IMR-90 (cell line): ENCODE results near the gene WHRN.

ENCODE experiments used
- CEBPB ChIP-seq: IDR thresholded peaks from 2 replicates; pipeline ENCODE4 v1.6.1; 2012; ENCODE audit warnings: low read depth, low read length, improper control_type of control experiment
- FOS ChIP-seq: fragments of 150-350 bp; IDR thresholded peaks from 2 replicates; pipeline ENCODE4 v1.6.1; 2016; ENCODE audit warnings: low read depth, low read length
- MAFK ChIP-seq: IDR thresholded peaks from 2 replicates; pipeline ENCODE4 v1.6.1; 2012; ENCODE audit warnings: low read depth, low read length, improper control_type of control experiment
- MXI1 ChIP-seq: IDR thresholded peaks from 2 replicates; pipeline ENCODE4 v1.6.1; 2012; ENCODE audit warnings: low read depth, mild to moderate bottlenecking, low read length, moderate library complexity, borderline replicate concordance
- POLR2A ChIP-seq: IDR thresholded peaks from 2 replicates; pipeline ENCODE4 v1.6.1; 2012; ENCODE audit warnings: mild to moderate bottlenecking, low read depth, low read length
- RAD21 ChIP-seq: IDR thresholded peaks from 2 replicates; pipeline ENCODE4 v1.6.1; 2012; ENCODE audit warnings: low read length, improper control_type of control experiment
- RCOR1 ChIP-seq: IDR thresholded peaks from 2 replicates; pipeline ENCODE4 v1.6.1; 2012; ENCODE audit warnings: mild to moderate bottlenecking, low read length, improper control_type of control experiment; ENCODE audit not compliant: insufficient replicate concordance
- RFX5 ChIP-seq: IDR thresholded peaks from 2 replicates; pipeline ENCODE4 v1.8.0; 2012; ENCODE audit warnings: low read depth, mild to moderate bottlenecking, low read length, moderate library complexity
- SMC3 ChIP-seq: fragments of 150-350 bp; IDR thresholded peaks from 2 replicates; pipeline ENCODE4 v1.6.1; 2016; ENCODE audit warnings: low read depth, mild to moderate bottlenecking, antibody characterized with exemption, low read length, moderate library complexity
- TF ChIP-seq, protein P1 (sequence below): conservative IDR thresholded peaks from 2 replicates; pipeline ENCODE4 v1.5.1; 2012; ENCODE audit warnings: mild to moderate bottlenecking, low read depth, low read length, improper control_type of control experiment
- TF ChIP-seq, protein P2 (sequence below): fragments of 150-350 bp; IDR thresholded peaks from 2 replicates; pipeline ENCODE4 v1.6.1; 2016; ENCODE audit warnings: low read depth, mild to moderate bottlenecking, low read length, moderate library complexity, borderline replicate concordance

DNA sequence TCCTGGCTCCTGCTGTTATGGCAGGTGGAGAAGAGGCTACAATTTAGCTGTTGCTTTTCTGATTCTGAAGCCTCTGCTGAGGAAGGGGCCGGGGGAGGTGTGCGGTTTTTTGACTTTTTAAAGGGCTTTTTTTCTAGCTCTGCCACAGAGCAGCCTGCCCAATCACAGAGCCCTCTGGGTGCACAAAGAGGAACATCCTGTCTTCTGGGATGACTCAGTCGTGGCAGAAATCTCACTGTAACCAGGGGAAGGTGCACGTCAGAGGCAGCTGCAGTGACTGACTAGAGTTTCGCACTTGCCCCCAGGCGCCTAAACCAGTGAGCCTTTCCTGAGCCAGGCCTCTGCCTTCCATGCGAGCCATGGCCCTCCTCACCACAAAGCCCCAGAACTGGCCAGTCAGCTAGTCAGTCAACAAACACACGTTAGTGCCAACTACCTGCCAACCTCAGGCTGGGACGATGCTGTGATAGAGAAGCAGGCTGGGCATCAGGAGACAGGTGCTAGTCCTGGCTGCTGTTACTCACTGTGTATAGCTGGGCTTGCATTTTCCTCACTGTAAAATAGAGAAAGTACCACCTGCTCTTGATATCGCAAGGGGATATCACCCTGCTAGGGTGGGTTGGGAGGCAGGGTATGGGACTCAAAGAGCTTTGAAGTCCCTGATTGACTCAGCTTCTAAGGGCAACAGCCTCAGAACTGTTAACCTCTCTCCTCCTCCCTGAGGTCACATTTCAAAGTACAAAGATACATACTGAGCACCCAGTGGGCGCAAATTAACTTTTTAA is 119.7 kb downstream of the WHRN start:
- TF ChIP-seq, protein P1, sequence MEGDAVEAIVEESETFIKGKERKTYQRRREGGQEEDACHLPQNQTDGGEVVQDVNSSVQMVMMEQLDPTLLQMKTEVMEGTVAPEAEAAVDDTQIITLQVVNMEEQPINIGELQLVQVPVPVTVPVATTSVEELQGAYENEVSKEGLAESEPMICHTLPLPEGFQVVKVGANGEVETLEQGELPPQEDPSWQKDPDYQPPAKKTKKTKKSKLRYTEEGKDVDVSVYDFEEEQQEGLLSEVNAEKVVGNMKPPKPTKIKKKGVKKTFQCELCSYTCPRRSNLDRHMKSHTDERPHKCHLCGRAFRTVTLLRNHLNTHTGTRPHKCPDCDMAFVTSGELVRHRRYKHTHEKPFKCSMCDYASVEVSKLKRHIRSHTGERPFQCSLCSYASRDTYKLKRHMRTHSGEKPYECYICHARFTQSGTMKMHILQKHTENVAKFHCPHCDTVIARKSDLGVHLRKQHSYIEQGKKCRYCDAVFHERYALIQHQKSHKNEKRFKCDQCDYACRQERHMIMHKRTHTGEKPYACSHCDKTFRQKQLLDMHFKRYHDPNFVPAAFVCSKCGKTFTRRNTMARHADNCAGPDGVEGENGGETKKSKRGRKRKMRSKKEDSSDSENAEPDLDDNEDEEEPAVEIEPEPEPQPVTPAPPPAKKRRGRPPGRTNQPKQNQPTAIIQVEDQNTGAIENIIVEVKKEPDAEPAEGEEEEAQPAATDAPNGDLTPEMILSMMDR: no peak
- TF ChIP-seq SMC3: no peak
- TF ChIP-seq, protein P2, sequence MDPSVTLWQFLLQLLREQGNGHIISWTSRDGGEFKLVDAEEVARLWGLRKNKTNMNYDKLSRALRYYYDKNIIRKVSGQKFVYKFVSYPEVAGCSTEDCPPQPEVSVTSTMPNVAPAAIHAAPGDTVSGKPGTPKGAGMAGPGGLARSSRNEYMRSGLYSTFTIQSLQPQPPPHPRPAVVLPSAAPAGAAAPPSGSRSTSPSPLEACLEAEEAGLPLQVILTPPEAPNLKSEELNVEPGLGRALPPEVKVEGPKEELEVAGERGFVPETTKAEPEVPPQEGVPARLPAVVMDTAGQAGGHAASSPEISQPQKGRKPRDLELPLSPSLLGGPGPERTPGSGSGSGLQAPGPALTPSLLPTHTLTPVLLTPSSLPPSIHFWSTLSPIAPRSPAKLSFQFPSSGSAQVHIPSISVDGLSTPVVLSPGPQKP: no peak
- TF ChIP-seq POLR2A: no peak
- TF ChIP-seq FOS: peak; percentile 21; the same call in 1 of the 2 replicates
- peak; percentile 26; the same call in 1 of the 2 replicates for TF ChIP-seq CEBPB
- TF ChIP-seq MAFK: no peak
- TF ChIP-seq RAD21: no peak
- no peak for TF ChIP-seq RFX5
- TF ChIP-seq MXI1: no peak
- TF ChIP-seq RCOR1: peak; percentile 36
